Measurements from ENCODE around the gene SURF2.

GRCh38 chr9:133385452-133385851, 29.1 kb downstream of the SURF2 start:
- no peak for TF ChIP-seq CTCF (conservative IDR thresholded peaks at IDR 0.05; ENCODE audit: low read depth, low read length)
- TF ChIP-seq EZH2 (IDR thresholded peaks at IDR 0.05; ENCODE audit: low read length, unreplicated experiment): no peak
- TF ChIP-seq EZH2phosphoT487 (IDR thresholded peaks at IDR 0.05; ENCODE audit: borderline replicate concordance, low read length): no peak
